ENCODE data around the gene BLTP1. TPM values are rescaled to one million over a fixed set of nuclear protein-coding genes. Genes with fewer than 3 reads are reported as not detected.

The BLTP1 gene
- total RNA-seq, 2 donors from 2014 or later: 53.6 to 116 TPM

- H3K27me3 ChIP-seq (replicated peaks; ENCODE audit: insufficient read depth): no peaks in the 10 kb centered on the region
- no peak overlapping the region for H3K4me3 ChIP-seq
- no peaks in the 10 kb centered on the region for H3K36me3 ChIP-seq
- intact Hi-C loops (cut with DNase I): no loop called here
- DNase-seq (ENCODE audit: low spot score): no peak
- 91% methylated on average over 1 of the region's 1 CpG for WGBS
- no peaks in the 10 kb centered on the region for H3K4me1 ChIP-seq (replicated peaks)
- TF ChIP-seq POLR2A (IDR thresholded peaks at IDR 0.05) (no peak), POLR2AphosphoS5 (IDR thresholded peaks at IDR 0.05) (no peak), CTCF (IDR thresholded peaks at IDR 0.05) (no peak)
- no peaks in the 10 kb centered on the region for H3K9me3 ChIP-seq
- no peak overlapping the region for H3K27ac ChIP-seq
Measured at GRCh38 chr4:122129061-122129460, 23.1 kb upstream of the BLTP1 start.

- WGBS: 69% methylated on average over 5 of the region's 5 CpGs
- H3K27ac ChIP-seq: no peak overlapping the region
- no peaks in the 10 kb centered on the region for H3K36me3 ChIP-seq
- no peak overlapping the region for H3K4me3 ChIP-seq
- no peaks in the 10 kb centered on the region for H3K9me3 ChIP-seq
- TF ChIP-seq CTCF (IDR thresholded peaks at IDR 0.05): no peak
- no peak for TF ChIP-seq POLR2A (IDR thresholded peaks at IDR 0.05)
- TF ChIP-seq POLR2AphosphoS5 (IDR thresholded peaks at IDR 0.05): no peak
- intact Hi-C loops (cut with DNase I): no loop called here
- no peaks in the 10 kb centered on the region for H3K4me1 ChIP-seq (replicated peaks)
- no peak for DNase-seq (ENCODE audit: low spot score)
- no peaks in the 10 kb centered on the region for H3K27me3 ChIP-seq (replicated peaks; ENCODE audit: insufficient read depth)
Measured at GRCh38 chr4:122131562-122132157, 20.5 kb upstream of the BLTP1 start.

- no peaks in the 10 kb centered on the region for H3K9me3 ChIP-seq
- H3K4me3 ChIP-seq: no peak overlapping the region
- H3K27ac ChIP-seq: no peak overlapping the region
- WGBS: 82% methylated on average over 3 of the region's 3 CpGs
- DNase-seq (ENCODE audit: low spot score): no peak
- H3K36me3 ChIP-seq: no peaks in the 10 kb centered on the region
- TF ChIP-seq CTCF (IDR thresholded peaks at IDR 0.05) (no peak), POLR2A (IDR thresholded peaks at IDR 0.05) (no peak), POLR2AphosphoS5 (IDR thresholded peaks at IDR 0.05) (no peak)
- H3K27me3 ChIP-seq (replicated peaks; ENCODE audit: insufficient read depth): no peaks in the 10 kb centered on the region
- no peaks in the 10 kb centered on the region for H3K4me1 ChIP-seq (replicated peaks)
- intact Hi-C loops (cut with DNase I): no loop called here
Measured at GRCh38 chr4:122132891-122133290, 19.2 kb upstream of the BLTP1 start.

GRCh38 chr4:122139139-122139538 is 13.0 kb upstream of the BLTP1 start:
- Histone ChIP-seq H3K27ac (no peak overlapping the region), H3K36me3 (no peaks in the 10 kb centered on the region), H3K4me3 (no peak overlapping the region), H3K27me3 (replicated peaks; ENCODE audit: insufficient read depth) (no peaks in the 10 kb centered on the region), H3K4me1 (replicated peaks) (no peaks in the 10 kb centered on the region), H3K9me3 (no peaks in the 10 kb centered on the region)
- WGBS: 86% methylated on average over 3 of the region's 3 CpGs
- no peak for TF ChIP-seq CTCF (IDR thresholded peaks at IDR 0.05)
- TF ChIP-seq POLR2A (IDR thresholded peaks at IDR 0.05): no peak
- TF ChIP-seq POLR2AphosphoS5 (IDR thresholded peaks at IDR 0.05): no peak
- no peak for DNase-seq (ENCODE audit: low spot score)
- intact Hi-C loops (cut with DNase I): no loop called here

GRCh38 chr4:122140834-122141233 is 11.3 kb upstream of the BLTP1 start:
- H3K36me3 ChIP-seq: no peaks in the 10 kb centered on the region
- H3K27ac ChIP-seq: no peak overlapping the region
- H3K9me3 ChIP-seq: no peaks in the 10 kb centered on the region
- H3K27me3 ChIP-seq (replicated peaks; ENCODE audit: insufficient read depth): no peaks in the 10 kb centered on the region
- TF ChIP-seq POLR2A (IDR thresholded peaks at IDR 0.05) (no peak), POLR2AphosphoS5 (IDR thresholded peaks at IDR 0.05) (no peak), CTCF (IDR thresholded peaks at IDR 0.05) (no peak)
- no peaks in the 10 kb centered on the region for H3K4me1 ChIP-seq (replicated peaks)
- no peak overlapping the region for H3K4me3 ChIP-seq
- intact Hi-C loops (cut with DNase I): no loop called here
- no peak for DNase-seq (ENCODE audit: low spot score)
- 95% methylated on average over 5 of the region's 5 CpGs for WGBS
